NCI-H2227 (cell line): ENCODE data around the gene SUPT3H.
"Not testable (repeated sequence)": the region's sequence is repeated elsewhere in the genome, so short reads cannot be mapped to it uniquely, and the experiment has no call there.

ENCODE experiments used
- DNase-seq: peaks from one replicate; lab custom pipeline; 2025; ENCODE audit not compliant: unreplicated experiment; lab: John Stamatoyannopoulos, UW

The SUPT3H gene

GRCh38 chr6:45327956-45328522, 49.7 kb downstream of the SUPT3H start, which contains the start of gene RUNX2:
RUNX2 (plus strand) TSS chr6:45328330; CDS start chr6:45328727, 397 bp downstream.
- no peak for DNase-seq

GRCh38 chr6:45326698-45327417, 50.9 kb downstream of the SUPT3H start:
- no peak for DNase-seq

- no peak for DNase-seq
Measured at GRCh38 chr6:45323656-45324224, 54.0 kb downstream of the SUPT3H start.

GRCh38 chr6:45320349-45320748, 57.4 kb downstream of the SUPT3H start:
- DNase-seq, result no peak

- DNase-seq, result no peak
Measured at GRCh38 chr6:45314146-45314545, 63.6 kb downstream of the SUPT3H start.

GRCh38 chr6:45310118-45310788, 67.5 kb downstream of the SUPT3H start:
- DNase-seq, result no peak

- DNase-seq, result no peak
Measured at GRCh38 chr6:45305546-45305945, 72.2 kb downstream of the SUPT3H start.

- no peak for DNase-seq
Measured at GRCh38 chr6:45302832-45303231, 74.9 kb downstream of the SUPT3H start.

GRCh38 chr6:45301348-45302142, 76.2 kb downstream of the SUPT3H start:
- no peak for DNase-seq

GRCh38 chr6:45300736-45301135, 77.0 kb downstream of the SUPT3H start:
- no peak for DNase-seq

GRCh38 chr6:45299096-45299581, 78.6 kb downstream of the SUPT3H start:
- no peak for DNase-seq

- DNase-seq, result no peak
Measured at GRCh38 chr6:45297320-45297719, 80.4 kb downstream of the SUPT3H start.

- not testable (repeated sequence) for DNase-seq
Measured at GRCh38 chr6:45294065-45294701, 83.6 kb downstream of the SUPT3H start.

GRCh38 chr6:45293306-45293705, 84.4 kb downstream of the SUPT3H start:
- no peak for DNase-seq

GRCh38 chr6:45289751-45290514, 87.8 kb downstream of the SUPT3H start:
- no peak for DNase-seq

- DNase-seq, result not testable (repeated sequence)
Measured at GRCh38 chr6:45286707-45287106, 91.0 kb downstream of the SUPT3H start.

GRCh38 chr6:45278367-45278766, 99.4 kb downstream of the SUPT3H start:
- no peak for DNase-seq

GRCh38 chr6:45277741-45278140, 100.0 kb downstream of the SUPT3H start:
- not testable (repeated sequence) for DNase-seq

GRCh38 chr6:45275358-45275757, 102.4 kb downstream of the SUPT3H start:
- no peak for DNase-seq

- DNase-seq, result no peak
Measured at GRCh38 chr6:45272626-45273025, 105.1 kb downstream of the SUPT3H start.
